Stimulated activated effector memory CD8-positive, alpha-beta T cell treated with anti-CD3 and anti-CD28 coated beads, Interleukin-12 subunit alpha, Interleukin-12 subunit beta, amount 100 ng/mL, for 72 hours (primary cell): ENCODE measurements around the gene ZNF784.
A peak's percentile ranks its signal among the peaks of the same experiment; 100 is the strongest.

Experiments
- ATAC-seq: fragments of 150-1000 bp; cut with Tn5 transposase; 2 replicates; pipeline ENCODE4 v1.10.0; 2021
- DNase-seq, 2 donors: peaks; one replicate each; pipeline ENCODE4 v3.0.0; 2021 to 2022; ENCODE audit warnings: low spot score in 2 of 2
- H3K27ac Mint-ChIP-seq: one replicate; pipeline ENCODE4 v1.8.0; 2022; ENCODE audit warnings: mild to moderate bottlenecking, mixed read lengths
- H3K36me3 Mint-ChIP-seq: one replicate; pipeline ENCODE4 v1.8.0; 2022; ENCODE audit warnings: mild to moderate bottlenecking, mixed read lengths
- H3K4me1 Mint-ChIP-seq: one replicate; pipeline ENCODE4 v1.8.0; 2022; ENCODE audit warnings: mixed read lengths
- H3K4me3 Mint-ChIP-seq: one replicate; pipeline ENCODE4 v1.8.0; 2022; ENCODE audit warnings: mild to moderate bottlenecking, mixed read lengths
- H3K9me3 Mint-ChIP-seq: one replicate; pipeline ENCODE4 v1.8.0; 2022; ENCODE audit warnings: mixed read lengths

ZNF784 gene

GRCh38 chr19:55598719-55599467 lies 25.5 kb downstream of the ZNF784 start:
- H3K27ac Mint-ChIP-seq: peak overlapping the region; percentile 98
- DNase-seq (peak; percentile 95 to 99), ATAC-seq (peak; percentile 74)
- H3K36me3 Mint-ChIP-seq: peaks cover 64% of the 10 kb centered on the region
- peaks cover 28% of the 10 kb centered on the region for H3K4me1 Mint-ChIP-seq
- H3K9me3 Mint-ChIP-seq: no peaks in the 10 kb centered on the region
- peak overlapping the region; percentile 88 for H3K4me3 Mint-ChIP-seq

GRCh38 chr19:55598034-55598433 lies 26.3 kb downstream of the ZNF784 start:
- H3K4me3 Mint-ChIP-seq: no peak overlapping the region
- ATAC-seq: no peak
- H3K9me3 Mint-ChIP-seq: no peaks in the 10 kb centered on the region
- peaks cover 22% of the 10 kb centered on the region for H3K4me1 Mint-ChIP-seq
- peaks cover 70% of the 10 kb centered on the region for H3K36me3 Mint-ChIP-seq
- no peak for DNase-seq
- peak overlapping the region; percentile 32 for H3K27ac Mint-ChIP-seq

- H3K27ac Mint-ChIP-seq: peak overlapping the region; percentile 32
- H3K4me1 Mint-ChIP-seq: peaks cover 22% of the 10 kb centered on the region
- ATAC-seq (no peak), DNase-seq (no peak)
- H3K4me3 Mint-ChIP-seq: no peak overlapping the region
- peaks cover 70% of the 10 kb centered on the region for H3K36me3 Mint-ChIP-seq
- no peaks in the 10 kb centered on the region for H3K9me3 Mint-ChIP-seq
Observed at GRCh38 chr19:55597501-55597921, 26.9 kb downstream of the ZNF784 start.

GRCh38 chr19:55596304-55596703 lies 28.1 kb downstream of the ZNF784 start:
- Mint-ChIP-seq H3K4me3 (no peak overlapping the region), H3K4me1 (peaks cover 14% of the 10 kb centered on the region), H3K27ac (peak overlapping the region; percentile 18), H3K36me3 (peaks cover 61% of the 10 kb centered on the region), H3K9me3 (no peaks in the 10 kb centered on the region)
- ATAC-seq (no peak), DNase-seq (no peak)

- peaks cover 54% of the 10 kb centered on the region for H3K36me3 Mint-ChIP-seq
- ATAC-seq (no peak), DNase-seq (no peak)
- H3K4me1 Mint-ChIP-seq: peaks cover 8% of the 10 kb centered on the region
- H3K4me3 Mint-ChIP-seq: no peak overlapping the region
- H3K27ac Mint-ChIP-seq: no peak overlapping the region
- H3K9me3 Mint-ChIP-seq: no peaks in the 10 kb centered on the region
Observed at GRCh38 chr19:55594996-55595545, 29.3 kb downstream of the ZNF784 start.

GRCh38 chr19:55593096-55593772 lies 31.1 kb downstream of the ZNF784 start:
- Mint-ChIP-seq H3K27ac (no peak overlapping the region), H3K36me3 (peaks cover 36% of the 10 kb centered on the region), H3K4me1 (no peaks in the 10 kb centered on the region), H3K4me3 (no peak overlapping the region), H3K9me3 (no peaks in the 10 kb centered on the region)
- ATAC-seq (no peak), DNase-seq (no peak)

GRCh38 chr19:55592391-55593090 lies 31.8 kb downstream of the ZNF784 start:
- no peak for DNase-seq
- H3K27ac Mint-ChIP-seq: no peak overlapping the region
- no peaks in the 10 kb centered on the region for H3K9me3 Mint-ChIP-seq
- peaks cover under 1% of the 10 kb centered on the region for H3K4me1 Mint-ChIP-seq
- ATAC-seq: no peak
- peaks cover 36% of the 10 kb centered on the region for H3K36me3 Mint-ChIP-seq
- no peak overlapping the region for H3K4me3 Mint-ChIP-seq

GRCh38 chr19:55591555-55591954 lies 32.8 kb downstream of the ZNF784 start:
- no peak overlapping the region for H3K27ac Mint-ChIP-seq
- H3K4me1 Mint-ChIP-seq: peaks cover 9% of the 10 kb centered on the region
- no peaks in the 10 kb centered on the region for H3K9me3 Mint-ChIP-seq
- no peak for DNase-seq
- peaks cover 31% of the 10 kb centered on the region for H3K36me3 Mint-ChIP-seq
- ATAC-seq: no peak
- H3K4me3 Mint-ChIP-seq: no peak overlapping the region

- Mint-ChIP-seq H3K36me3 (peaks cover 23% of the 10 kb centered on the region), H3K9me3 (no peaks in the 10 kb centered on the region), H3K4me3 (no peak overlapping the region), H3K4me1 (peaks cover 18% of the 10 kb centered on the region), H3K27ac (no peak overlapping the region)
- DNase-seq: no peak
- ATAC-seq: no peak
Observed at GRCh38 chr19:55590617-55591016, 33.7 kb downstream of the ZNF784 start.

GRCh38 chr19:55590109-55590508 lies 34.3 kb downstream of the ZNF784 start:
- no peak for ATAC-seq
- Mint-ChIP-seq H3K4me3 (no peak overlapping the region), H3K9me3 (no peaks in the 10 kb centered on the region), H3K4me1 (peaks cover 23% of the 10 kb centered on the region), H3K27ac (no peak overlapping the region), H3K36me3 (peaks cover 18% of the 10 kb centered on the region)
- DNase-seq: no peak

- peaks cover 25% of the 10 kb centered on the region for H3K4me1 Mint-ChIP-seq
- H3K27ac Mint-ChIP-seq: no peak overlapping the region
- peaks cover 4% of the 10 kb centered on the region for H3K36me3 Mint-ChIP-seq
- H3K9me3 Mint-ChIP-seq: no peaks in the 10 kb centered on the region
- ATAC-seq: no peak
- no peak for DNase-seq
- no peak overlapping the region for H3K4me3 Mint-ChIP-seq
Observed at GRCh38 chr19:55588738-55589137, 35.6 kb downstream of the ZNF784 start.

GRCh38 chr19:55586976-55587668 lies 37.2 kb downstream of the ZNF784 start:
- Mint-ChIP-seq H3K36me3 (no peaks in the 10 kb centered on the region), H3K27ac (peak overlapping the region; percentile 32), H3K9me3 (no peaks in the 10 kb centered on the region), H3K4me1 (peaks cover 26% of the 10 kb centered on the region), H3K4me3 (peak overlapping the region; percentile 70)
- DNase-seq (peak; percentile 83 to 97), ATAC-seq (peak; percentile 99)

GRCh38 chr19:55585658-55586339 lies 38.6 kb downstream of the ZNF784 start:
- no peaks in the 10 kb centered on the region for H3K9me3 Mint-ChIP-seq
- peak overlapping the region; percentile 79 for H3K27ac Mint-ChIP-seq
- H3K4me1 Mint-ChIP-seq: peaks cover 38% of the 10 kb centered on the region
- H3K4me3 Mint-ChIP-seq: peak overlapping the region; percentile 70
- H3K36me3 Mint-ChIP-seq: no peaks in the 10 kb centered on the region
- DNase-seq (no peak), ATAC-seq (peak; percentile 19)

- no peak for ATAC-seq
- DNase-seq: no peak
- Mint-ChIP-seq H3K27ac (no peak overlapping the region), H3K4me3 (peak overlapping the region; percentile 70), H3K4me1 (peaks cover 41% of the 10 kb centered on the region), H3K9me3 (no peaks in the 10 kb centered on the region), H3K36me3 (peaks cover 6% of the 10 kb centered on the region)
Observed at GRCh38 chr19:55584871-55585270, 39.5 kb downstream of the ZNF784 start.
